Activated T-helper 9 cell treated with anti-CD3 and anti-CD28 coated beads, Interleukin-2, amount 50 U/mL, for 16 hours (primary cell): ENCODE data around the gene DUSP8.
"Not testable (repeated sequence)": the region's sequence is repeated elsewhere in the genome, so short reads cannot be mapped to it uniquely, and the experiment has no call there.

Experiments used
- DNase-seq: peaks from one replicate; pipeline ENCODE4 v3.0.0-alpha.2; 2020; ENCODE audit warnings: low read depth

DUSP8 gene

DNA sequence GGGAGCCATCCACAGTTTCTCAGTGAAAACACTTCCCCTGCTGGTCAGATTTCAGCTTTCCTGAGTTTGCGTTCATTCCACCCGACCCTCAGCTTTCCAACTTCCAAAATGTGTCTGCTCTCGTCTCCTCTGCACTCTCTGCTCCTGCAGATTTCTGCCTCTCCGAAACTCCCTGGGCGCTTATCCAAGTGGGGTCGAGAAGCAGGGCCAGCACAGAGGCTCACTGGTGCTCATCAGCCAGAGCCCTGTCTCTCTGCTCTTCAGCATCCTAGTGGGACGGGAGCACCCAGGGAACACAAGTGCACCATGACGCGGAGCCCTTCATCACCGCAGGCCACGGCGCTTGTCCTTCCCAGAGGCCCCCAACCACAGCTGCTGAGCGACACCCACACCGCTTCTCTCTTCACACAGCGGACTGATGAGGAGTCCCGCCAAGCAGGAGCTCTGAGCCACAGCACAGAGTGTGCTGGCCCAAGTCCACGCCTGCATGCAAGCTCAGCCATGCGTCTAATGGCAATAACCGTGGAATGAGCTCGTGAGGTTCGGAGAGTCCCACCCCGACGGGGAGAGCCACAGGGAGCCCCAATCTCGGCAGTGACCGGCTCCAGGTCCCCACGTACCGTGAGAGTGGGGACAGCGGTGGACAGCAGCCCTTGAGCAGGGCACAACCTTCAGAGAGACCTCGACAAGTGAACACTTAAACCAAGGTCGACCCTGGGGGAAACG lies 57.6 kb downstream of the DUSP8 start:
- DNase-seq = no peak

DNA sequence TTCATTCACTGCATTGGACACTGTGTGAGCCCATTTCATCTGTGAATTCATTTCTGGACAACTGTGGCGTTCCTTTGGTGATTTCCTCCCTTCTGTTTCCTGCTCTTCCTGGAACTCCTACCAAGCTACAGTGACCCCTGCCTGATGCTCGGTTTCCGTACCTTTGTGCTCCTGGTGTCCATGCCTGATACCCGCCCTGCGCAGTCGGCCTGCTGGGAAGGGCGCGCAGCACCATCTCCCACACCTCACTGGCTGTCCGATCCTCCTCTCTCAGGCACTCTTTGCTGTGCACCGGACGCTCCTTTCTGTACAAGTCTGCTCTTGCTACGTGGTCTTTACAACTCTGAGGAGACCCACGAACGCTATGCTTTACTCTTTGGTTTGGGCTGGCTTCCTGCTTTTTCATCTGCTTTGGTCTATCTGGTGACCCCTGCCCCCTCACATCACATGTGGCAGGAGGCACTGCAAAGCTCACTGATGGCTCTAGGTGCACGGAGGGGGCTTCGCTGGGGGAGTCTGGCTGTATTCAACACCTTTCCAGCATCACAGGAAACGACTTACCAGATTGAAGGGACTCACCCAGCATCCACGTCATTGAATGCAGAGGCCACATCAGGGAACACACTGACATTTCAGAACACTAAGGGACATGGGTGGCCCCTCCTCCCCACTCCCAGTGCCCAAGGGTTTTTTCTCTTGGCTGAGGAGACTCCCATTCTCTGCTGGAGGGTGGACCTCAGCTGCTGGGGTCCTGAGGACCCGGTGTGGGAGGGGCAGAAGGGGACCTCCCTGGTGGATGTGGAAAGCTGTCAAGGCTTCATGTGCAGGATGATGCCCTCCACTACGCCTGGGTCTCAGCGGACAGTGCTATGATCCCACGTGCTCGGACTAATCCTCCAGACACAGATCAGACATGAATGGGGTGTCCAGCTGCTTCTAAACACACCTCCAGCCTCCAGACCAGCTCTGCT lies 58.5 kb downstream of the DUSP8 start:
- DNase-seq = no peak

DNA sequence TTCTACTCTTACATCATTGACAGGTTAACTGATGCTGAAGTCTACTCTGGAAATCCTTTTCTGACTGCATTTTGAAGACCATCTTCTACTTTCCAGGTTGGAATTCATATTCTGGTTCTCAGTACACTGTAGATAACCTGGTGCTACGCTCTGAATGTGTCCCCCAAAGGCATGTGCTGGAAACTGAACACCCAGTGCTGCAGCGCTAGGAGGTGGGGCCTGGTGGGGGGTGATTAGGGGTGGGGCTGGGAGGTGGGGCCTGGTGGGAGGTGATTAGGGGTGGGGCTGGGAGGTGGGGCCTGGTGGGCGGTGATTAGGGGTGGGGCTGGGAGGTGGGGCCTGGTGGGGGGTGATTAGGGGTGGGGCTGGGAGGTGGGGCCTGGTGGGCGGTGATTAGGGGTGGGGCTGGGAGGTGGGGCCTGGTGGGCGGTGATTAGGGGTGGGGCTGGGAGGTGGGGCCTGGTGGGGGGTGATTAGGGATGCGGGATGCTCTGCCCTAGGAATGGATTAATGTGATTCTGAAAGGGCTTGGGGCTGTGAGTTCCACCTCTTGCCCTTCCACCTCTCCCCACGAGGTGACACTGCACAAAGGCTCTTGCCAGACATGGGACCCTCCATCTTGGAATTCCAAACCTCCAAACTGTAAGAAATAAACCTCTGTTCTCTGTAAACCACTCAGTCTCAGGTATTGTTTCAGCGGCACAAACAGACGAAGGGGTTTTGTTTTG lies 59.4 kb downstream of the DUSP8 start:
- DNase-seq = not testable (repeated sequence)

DNA sequence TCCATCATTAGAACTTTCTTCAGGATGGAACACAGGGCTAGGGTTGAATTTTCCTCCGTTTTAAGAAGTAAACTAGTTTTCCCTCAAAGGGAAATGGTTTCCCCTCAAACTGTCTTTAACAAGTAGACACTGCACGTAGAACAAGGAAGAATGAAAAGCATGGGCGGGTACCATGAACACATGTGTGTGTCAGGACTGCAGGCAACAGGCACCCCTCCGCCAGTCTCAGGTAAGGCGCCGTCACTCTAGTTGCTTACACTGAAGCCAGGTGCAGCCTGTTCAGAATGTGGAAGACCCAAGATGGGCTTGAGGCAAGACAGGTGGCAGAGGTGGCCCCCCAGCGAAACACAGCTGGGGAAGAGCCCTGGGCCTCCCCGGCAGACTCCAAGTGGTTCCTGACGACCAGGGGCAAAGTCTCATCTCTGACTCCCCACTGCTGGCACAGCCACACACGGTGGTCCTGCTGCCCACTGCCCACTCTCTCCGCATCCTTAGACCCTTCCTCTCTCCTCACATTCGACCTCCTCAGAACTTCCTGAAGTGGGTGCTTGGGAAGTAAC lies 60.1 kb downstream of the DUSP8 start:
- DNase-seq = no peak

DNA sequence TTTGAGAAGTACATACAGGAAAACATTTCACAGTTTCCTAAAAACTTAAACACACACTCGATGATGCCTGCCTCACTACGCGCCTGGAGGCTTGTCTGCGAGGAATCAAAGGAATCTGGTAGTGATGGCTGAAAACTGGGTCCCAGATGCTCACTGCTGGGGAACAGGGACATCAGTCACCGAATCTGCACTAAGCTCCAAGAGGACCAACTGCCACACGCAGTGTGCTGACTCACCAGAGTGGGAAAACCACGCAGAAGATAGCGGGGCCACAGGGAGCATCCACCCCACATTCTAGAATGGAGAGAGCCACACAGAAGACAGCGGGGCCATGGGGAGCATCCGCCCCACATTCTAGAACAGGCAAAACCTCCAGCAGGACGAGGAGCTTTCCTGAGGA lies 61.1 kb downstream of the DUSP8 start:
- DNase-seq = no peak

DNA sequence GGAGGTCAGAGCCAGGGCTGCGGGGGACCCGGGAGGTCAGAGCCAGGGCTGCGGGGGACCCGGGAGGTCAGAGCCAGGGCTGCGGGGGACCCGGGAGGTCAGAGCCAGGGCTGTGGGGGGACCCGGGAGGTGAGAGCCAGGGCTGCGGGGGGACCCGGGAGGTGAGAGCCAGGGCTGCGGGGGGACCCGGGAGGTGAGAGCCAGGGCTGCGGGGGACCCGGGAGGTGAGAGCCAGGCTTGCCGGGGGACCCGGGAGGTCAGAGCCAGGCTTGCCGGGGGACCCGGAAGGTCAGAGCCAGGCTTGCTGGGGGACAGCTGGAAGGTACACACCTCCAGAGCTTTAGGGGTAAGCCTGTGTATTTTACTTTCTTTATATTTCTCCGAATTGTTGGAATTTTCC lies 61.7 kb downstream of the DUSP8 start:
- DNase-seq = not testable (repeated sequence)

DNA sequence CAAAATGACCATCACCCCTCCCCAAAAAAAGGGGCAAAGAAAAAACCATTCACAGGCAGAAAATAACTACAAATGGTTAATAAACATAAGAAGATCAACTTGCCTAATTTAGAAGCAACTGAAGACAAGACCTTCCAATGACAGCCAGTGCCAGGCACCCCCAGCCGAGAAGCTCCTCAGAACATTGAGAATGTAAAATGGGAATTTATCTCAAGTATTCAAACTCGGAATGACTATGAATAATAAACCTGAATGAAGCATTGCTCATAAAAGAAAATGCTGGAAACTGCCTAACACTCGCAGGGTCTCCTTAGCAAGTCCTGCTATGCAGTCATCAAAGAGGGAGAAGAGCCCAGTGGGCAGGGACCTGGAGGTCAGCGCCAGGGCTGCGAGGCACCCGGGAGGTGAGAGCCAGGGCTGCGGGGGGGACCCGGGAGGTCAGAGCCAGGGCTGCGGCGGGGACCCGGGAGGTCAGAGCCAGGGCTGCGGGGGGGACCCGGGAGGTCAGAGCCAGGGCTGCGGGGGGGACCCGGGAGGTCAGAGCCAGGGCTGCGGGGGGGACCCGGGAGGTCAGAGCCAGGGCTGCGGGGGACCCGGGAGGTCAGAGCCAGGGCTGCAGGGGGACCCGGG lies 62.3 kb downstream of the DUSP8 start:
- DNase-seq = no peak

DNA sequence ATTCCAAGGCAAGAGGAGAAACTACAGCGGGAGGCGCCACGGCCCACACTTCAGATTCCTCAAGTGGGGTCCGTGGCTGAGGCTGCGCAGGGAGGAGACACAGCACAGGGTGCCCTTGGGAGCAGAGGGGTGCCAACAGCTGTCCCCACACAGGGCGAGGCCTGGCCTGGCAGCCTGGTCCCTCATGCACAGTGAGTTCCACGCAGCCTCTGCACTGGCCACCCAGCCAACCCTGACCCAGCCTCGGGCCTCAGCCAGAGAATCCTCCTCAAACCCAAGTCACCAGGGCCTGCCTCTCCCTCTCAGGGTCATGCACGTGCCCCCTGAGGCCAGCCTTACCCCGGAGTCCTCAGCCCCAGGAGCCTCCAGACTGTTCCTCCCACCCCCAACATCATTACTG lies 63.1 kb downstream of the DUSP8 start:
- no peak for DNase-seq

DNA sequence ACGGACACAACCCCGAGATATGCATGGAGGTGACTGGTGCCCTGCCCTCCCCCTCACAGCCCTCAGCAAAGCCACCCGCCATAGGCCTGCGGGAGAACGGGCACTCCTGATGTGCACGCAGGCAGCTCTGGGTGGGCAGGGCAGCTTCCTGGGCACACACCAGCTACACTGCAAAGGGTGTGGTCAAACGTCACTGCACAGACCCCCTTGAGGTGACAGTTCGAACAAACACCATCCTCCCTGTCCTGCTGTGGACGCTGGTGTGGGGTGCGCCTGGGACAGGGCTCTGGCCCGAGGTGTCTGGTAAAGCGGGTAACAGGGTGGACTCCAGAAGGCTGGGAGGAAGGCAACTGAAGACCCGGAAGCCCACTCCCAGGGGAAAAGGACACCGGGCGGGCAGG lies 63.6 kb downstream of the DUSP8 start:
- no peak for DNase-seq

DNA sequence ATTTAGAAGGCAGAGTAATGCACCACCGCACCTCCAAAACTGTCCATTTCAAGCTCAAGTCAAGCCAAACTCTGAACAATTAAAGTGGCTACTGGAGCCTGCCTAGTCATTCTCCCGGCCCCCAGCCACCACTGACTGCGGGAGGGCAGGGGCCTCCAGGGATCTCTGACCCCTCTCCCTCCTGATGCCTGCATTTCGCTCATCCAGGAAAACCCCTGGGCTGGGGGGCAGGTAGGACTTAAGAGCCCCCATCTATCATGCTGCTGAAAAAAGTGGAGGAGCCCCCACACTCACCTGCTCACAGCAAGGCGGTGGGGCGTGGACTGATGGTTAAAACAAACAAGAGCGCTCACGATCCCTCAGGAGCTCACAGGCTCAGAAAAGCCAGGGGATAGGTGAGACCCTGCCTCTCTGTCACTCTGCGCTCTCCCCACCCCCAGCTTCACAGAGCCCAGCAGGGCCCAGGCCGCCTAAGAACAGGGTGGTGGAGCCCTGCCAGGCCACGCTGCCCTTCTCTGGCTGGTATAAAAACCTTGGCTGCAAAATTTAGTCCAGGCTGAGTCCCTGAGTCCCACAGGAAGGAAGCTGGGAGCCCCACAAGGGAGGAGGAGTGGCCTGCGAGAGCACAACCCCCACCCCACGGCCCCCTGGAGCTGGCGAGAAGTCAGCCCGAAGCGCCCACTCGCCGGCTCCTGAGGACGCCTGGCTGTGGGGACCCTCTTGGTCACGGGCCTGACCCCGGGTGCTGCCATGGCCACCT lies 64.5 kb downstream of the DUSP8 start:
- no peak for DNase-seq

DNA sequence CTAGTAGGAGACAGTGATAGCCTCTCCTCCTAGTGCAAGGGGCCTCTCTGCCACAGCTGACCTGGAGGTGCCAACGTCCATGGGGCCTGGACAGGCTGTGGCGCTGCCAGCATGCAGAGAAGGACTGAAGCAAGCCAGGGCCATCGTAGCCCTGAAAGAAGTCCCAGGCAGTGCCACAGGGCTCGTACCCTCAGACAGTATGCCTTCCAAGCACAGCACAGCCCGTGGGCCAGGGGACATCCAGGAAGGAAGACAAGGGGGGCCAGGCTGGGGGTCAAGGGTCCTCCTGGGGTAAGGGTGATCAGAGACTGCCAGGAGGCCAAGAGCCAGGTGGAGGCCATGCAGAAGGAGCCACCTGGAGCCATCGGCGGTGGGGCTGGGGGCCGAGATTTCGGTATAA lies 65.1 kb downstream of the DUSP8 start:
- no peak for DNase-seq

DNA sequence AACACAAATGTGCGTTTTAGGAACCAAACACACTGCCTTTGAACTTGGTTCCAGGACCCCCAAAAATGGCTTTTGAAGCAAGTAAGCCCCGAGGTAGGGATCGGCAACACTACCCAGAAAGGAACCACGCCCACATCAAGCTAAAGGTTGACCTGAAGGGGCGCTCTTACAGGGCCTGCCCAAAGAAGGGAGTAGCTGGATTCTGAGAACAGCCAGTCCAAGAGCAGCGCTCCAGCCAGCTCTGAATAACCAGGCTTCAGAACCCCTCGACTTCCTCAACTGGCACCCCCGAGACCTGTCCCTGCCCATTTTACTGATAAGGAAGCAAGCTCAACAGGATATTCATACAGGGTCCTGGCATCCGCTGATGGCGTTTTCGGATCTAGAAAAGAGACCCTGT lies 66.6 kb downstream of the DUSP8 start:
- DNase-seq = no peak

DNA sequence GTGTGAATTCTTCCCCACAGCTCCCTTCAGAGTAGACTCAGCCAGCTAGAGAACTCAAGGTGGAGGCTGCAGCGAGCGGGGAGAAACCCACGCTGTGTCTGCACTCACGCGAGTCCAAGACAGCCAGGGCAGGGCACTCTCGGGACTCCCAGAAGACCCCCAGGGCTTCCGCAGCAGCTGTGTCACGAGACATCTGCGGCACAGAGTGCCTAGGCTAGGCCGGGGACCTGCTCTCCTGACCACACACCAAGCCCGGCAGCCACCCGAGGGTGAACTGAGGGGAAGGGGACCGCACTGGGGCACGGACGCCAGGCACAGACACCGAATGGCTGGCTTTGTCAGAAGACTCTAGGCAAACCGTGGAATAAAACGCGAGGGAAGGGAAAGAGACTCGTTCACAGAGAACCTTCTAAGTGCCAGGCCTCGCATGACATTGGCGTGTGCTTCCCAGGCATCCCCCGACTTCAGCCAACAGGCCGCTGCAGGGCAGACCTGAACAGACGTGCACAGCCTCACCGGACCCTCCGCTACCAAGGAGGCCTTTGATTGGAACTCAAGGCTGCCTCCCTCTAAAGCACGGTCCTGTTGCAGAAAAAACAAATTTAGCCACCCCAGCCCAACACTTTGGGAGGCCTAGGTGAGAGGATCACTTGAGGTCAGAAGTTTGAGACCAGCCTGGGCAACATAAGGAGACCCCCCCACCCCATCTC lies 67.3 kb downstream of the DUSP8 start:
- DNase-seq = no peak

DNA sequence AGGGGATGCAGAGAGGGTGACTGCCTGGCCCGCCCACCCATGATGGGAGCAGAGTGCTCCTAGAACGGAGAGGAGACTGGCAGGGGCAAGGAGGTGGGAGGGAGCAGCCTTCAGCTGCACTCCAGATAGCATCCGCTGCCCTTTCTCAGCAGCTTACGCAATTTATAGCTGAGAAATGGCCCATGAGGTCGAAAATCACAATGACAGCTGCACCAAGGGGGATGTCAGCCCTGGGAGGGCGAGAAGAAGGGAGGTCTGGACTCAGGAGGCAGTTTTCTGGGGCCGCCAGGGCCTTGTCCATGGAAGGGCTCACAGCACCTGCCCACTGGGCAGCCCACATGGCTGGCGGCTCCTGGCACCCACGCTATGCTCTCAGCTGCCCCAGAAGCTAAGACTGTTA lies 67.9 kb downstream of the DUSP8 start:
- DNase-seq = no peak
